ENCODE data around the gene SAMD5.

The SAMD5 gene

GRCh38 chr6:147508042-147508865 lies at the start of gene SAMD5:
SAMD5 (plus strand) TSS chr6:147508690; CDS start chr6:147508929, 239 bp downstream.
- DNase-seq (ENCODE audit: low read depth) = no peak
- no peak for TF ChIP-seq CTCF (IDR thresholded peaks at IDR 0.05; ENCODE audit: control insufficient read depth, extremely low read depth, insufficient read depth)

GRCh38 chr6:147459780-147460179 lies 48.7 kb upstream of the SAMD5 start:
- no peak overlapping the region for H3K4me3 ChIP-seq (ENCODE audit: low read depth, low read length)
- no peak for DNase-seq (ENCODE audit: low read depth)
- no peak for TF ChIP-seq CTCF (IDR thresholded peaks at IDR 0.05; ENCODE audit: control insufficient read depth, extremely low read depth, insufficient read depth)

More at GRCh38 chr6:147508042-147508865, at the start of gene SAMD5:
- H3K4me3 ChIP-seq (ENCODE audit: low read depth, low read length) = peak within 1 kb of the TSS; percentile 55

GRCh38 chr6:147463651-147464050 lies 44.8 kb upstream of the SAMD5 start:
- DNase-seq (ENCODE audit: low read depth) = no peak
- TF ChIP-seq CTCF (IDR thresholded peaks at IDR 0.05; ENCODE audit: control insufficient read depth, extremely low read depth, insufficient read depth) = no peak
- H3K4me3 ChIP-seq (ENCODE audit: low read depth, low read length) = no peak overlapping the region

- no peak overlapping the region for H3K4me3 ChIP-seq (ENCODE audit: low read depth, low read length)
- DNase-seq (ENCODE audit: low read depth) = no peak
- TF ChIP-seq CTCF (IDR thresholded peaks at IDR 0.05; ENCODE audit: control insufficient read depth, extremely low read depth, insufficient read depth) = no peak
Measured at GRCh38 chr6:147467428-147467827, 41.1 kb upstream of the SAMD5 start.

GRCh38 chr6:147467886-147468285 lies 40.6 kb upstream of the SAMD5 start:
- H3K4me3 ChIP-seq (ENCODE audit: low read depth, low read length) = no peak overlapping the region
- TF ChIP-seq CTCF (IDR thresholded peaks at IDR 0.05; ENCODE audit: control insufficient read depth, extremely low read depth, insufficient read depth) = no peak
- DNase-seq (ENCODE audit: low read depth) = no peak

GRCh38 chr6:147468634-147469033 lies 39.9 kb upstream of the SAMD5 start:
- no peak overlapping the region for H3K4me3 ChIP-seq (ENCODE audit: low read depth, low read length)
- no peak for TF ChIP-seq CTCF (IDR thresholded peaks at IDR 0.05; ENCODE audit: control insufficient read depth, extremely low read depth, insufficient read depth)
- no peak for DNase-seq (ENCODE audit: low read depth)

GRCh38 chr6:147479857-147480256 lies 28.6 kb upstream of the SAMD5 start:
- no peak for TF ChIP-seq CTCF (IDR thresholded peaks at IDR 0.05; ENCODE audit: control insufficient read depth, extremely low read depth, insufficient read depth)
- DNase-seq (ENCODE audit: low read depth) = no peak

More at GRCh38 chr6:147479857-147480256, 28.6 kb upstream of the SAMD5 start:
- H3K4me3 ChIP-seq (ENCODE audit: low read depth, low read length) = no peak overlapping the region

All from LNCaP clone FGC (cell line).